Neural progenitor cell (in vitro differentiated cells): ENCODE measurements around the gene UBE2U.

Experiments used
- EZH2 ChIP-seq: fragments of 200-600 bp; sonication (generic); IDR thresholded peaks from 2 replicates; pipeline ENCODE4 v1.6.1; 2017; ENCODE audit warnings: antibody characterized with exemption, mild to moderate bottlenecking, moderate library complexity
- EZH2phosphoT487 ChIP-seq: fragments of 200-600 bp; sonication (generic); IDR thresholded peaks from 2 replicates; pipeline ENCODE4 v1.6.1; 2017; ENCODE audit warnings: antibody characterized with exemption
- TF ChIP-seq, protein P1 (sequence below): fragments of 200-600 bp; sonication (generic); IDR thresholded peaks from 2 replicates; pipeline ENCODE4 v1.5.1; 2017; ENCODE audit warnings: antibody characterized with exemption, mild to moderate bottlenecking

- TF ChIP-seq EZH2: no peak
- TF ChIP-seq, protein P1, sequence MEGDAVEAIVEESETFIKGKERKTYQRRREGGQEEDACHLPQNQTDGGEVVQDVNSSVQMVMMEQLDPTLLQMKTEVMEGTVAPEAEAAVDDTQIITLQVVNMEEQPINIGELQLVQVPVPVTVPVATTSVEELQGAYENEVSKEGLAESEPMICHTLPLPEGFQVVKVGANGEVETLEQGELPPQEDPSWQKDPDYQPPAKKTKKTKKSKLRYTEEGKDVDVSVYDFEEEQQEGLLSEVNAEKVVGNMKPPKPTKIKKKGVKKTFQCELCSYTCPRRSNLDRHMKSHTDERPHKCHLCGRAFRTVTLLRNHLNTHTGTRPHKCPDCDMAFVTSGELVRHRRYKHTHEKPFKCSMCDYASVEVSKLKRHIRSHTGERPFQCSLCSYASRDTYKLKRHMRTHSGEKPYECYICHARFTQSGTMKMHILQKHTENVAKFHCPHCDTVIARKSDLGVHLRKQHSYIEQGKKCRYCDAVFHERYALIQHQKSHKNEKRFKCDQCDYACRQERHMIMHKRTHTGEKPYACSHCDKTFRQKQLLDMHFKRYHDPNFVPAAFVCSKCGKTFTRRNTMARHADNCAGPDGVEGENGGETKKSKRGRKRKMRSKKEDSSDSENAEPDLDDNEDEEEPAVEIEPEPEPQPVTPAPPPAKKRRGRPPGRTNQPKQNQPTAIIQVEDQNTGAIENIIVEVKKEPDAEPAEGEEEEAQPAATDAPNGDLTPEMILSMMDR: no peak
- no peak for TF ChIP-seq EZH2phosphoT487
Observed at GRCh38 chr1:64196074-64196870, 7.2 kb upstream of the UBE2U start.
